GM12878 (cell line): ENCODE results near the gene FBXO17. TPM values are rescaled to one million over a fixed set of nuclear protein-coding genes. Genes with fewer than 3 reads are reported as not detected.

Experiments used
- BCLAF1 ChIP-seq: fragments of 450-650 bp; IDR thresholded peaks from 2 replicates; pipeline ENCODE4 v1.6.1; 2017; ENCODE audit warnings: antibody characterized with exemption, mild to moderate bottlenecking, moderate library complexity
- CEBPB ChIP-seq, 2 experiments: fragments of 150-350 bp in 1 of 2; IDR thresholded peaks; 2 replicates each; pipeline ENCODE4 v1.6.1; 2012 to 2014; ENCODE audit warnings: low read depth in 2 of 2, low read length in 2 of 2, borderline replicate concordance in 1 of 2, inconsistent platforms in 1 of 2
- JUND ChIP-seq: IDR thresholded peaks from 2 replicates; pipeline ENCODE4 v1.6.1; 2012; ENCODE audit warnings: low read depth, mild to moderate bottlenecking, low read length, improper control_type of control experiment, moderate library complexity
- KLF5 ChIP-seq: fragments of 450-650 bp; IDR thresholded peaks from 2 replicates; pipeline ENCODE4 v1.6.1; 2014; ENCODE audit warnings: mild to moderate bottlenecking; ENCODE audit not compliant: partially characterized antibody
- NFYA ChIP-seq: IDR thresholded peaks from 2 replicates; pipeline ENCODE4 v1.6.1; 2011; ENCODE audit warnings: low read depth, mild to moderate bottlenecking, low read length, improper control_type of control experiment, borderline replicate concordance
- STAT3 ChIP-seq: IDR thresholded peaks from 2 replicates; pipeline ENCODE4 v1.6.1; 2011; ENCODE audit warnings: low read depth, low read length, improper control_type of control experiment
- TARDBP ChIP-seq: IDR thresholded peaks from 2 replicates; pipeline ENCODE4 v1.6.1; 2016; ENCODE audit warnings: borderline replicate concordance
- ZBTB33 ChIP-seq: fragments of 450-650 bp; IDR thresholded peaks from 2 replicates; pipeline ENCODE4 v1.6.1; 2017; ENCODE audit warnings: mild to moderate bottlenecking
- polyA plus RNA-seq, 11 experiments: library from polyadenylated mRNA; depleted of rRNA in 4 of 11; unstranded in 6 of 11; stranded (reverse) in 5 of 11; fragments of >200 nt; fragmentation: Nextera tagmentation in 4 of 11; fragmentation: Illumina TruSeq in 1 of 11; extraction: Ambion mirVana in 4 of 11; extraction: Trizol in 1 of 11; gene quantifications; 1 replicate in 1 of 11; 2 replicates in 10 of 11; pipeline versions ENCODE4 v1.2.1 to v1.2.3, GENCODE V29; 2011 to 2016; ENCODE audit warnings: inconsistent platforms in 2 of 11, missing spikeins in 2 of 11, low read depth in 1 of 11
- total RNA-seq, 4 experiments: library from RNA; depleted of rRNA in 3 of 4; stranded (reverse); fragments of >200 nt in 3 of 4; fragmentation: Illumina TruSeq in 1 of 4; extraction: Trizol in 1 of 4; gene quantifications; 2 replicates each; pipeline versions ENCODE4 v1.2.1 to v1.2.3, GENCODE V29; 2013 to 2021
- TF ChIP-seq, protein P1 (sequence below): IDR thresholded peaks from 2 replicates; pipeline ENCODE4 v1.6.1; 2012; ENCODE audit warnings: improper control_type of control experiment, low read depth, low read length; ENCODE audit not compliant: insufficient replicate concordance

The FBXO17 gene
- total and polyA plus RNA-seq, 10 of the 15 experiments (the other 5 are each of a cell fraction or from before 2014, with no cell fraction given): 2.2 to 11.1 (median 5.3) TPM

DNA sequence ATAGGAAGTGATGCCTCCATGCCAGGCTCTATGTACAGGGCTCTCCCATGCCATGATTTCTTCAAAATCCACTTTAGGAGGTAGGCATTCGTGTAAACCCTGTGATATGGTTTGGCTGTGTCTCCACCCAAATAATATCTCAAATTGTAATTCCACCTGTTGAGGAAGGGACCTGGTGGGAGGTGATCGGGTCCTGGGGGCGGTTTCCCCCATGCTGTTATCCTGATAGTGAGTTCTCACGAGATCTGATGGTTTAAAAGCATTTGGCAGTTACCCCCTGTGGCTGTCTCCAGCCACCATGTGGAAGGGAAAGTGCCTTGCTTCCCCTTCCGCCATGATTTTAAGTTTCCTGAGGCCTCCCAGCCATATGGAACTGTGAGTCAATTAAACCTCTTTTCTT, 53.1 kb downstream of the FBXO17 start (continued):
- no peak for TF ChIP-seq ZBTB33
- TF ChIP-seq KLF5: no peak
- no peak for TF ChIP-seq JUND
- no peak for TF ChIP-seq NFYA
- no peak for TF ChIP-seq CEBPB (IDR thresholded peaks at IDR 0.05; ENCODE audit: borderline replicate concordance in 1 of 2, low read depth in 2 of 2, low read length in 2 of 2)
- TF ChIP-seq, protein P1, sequence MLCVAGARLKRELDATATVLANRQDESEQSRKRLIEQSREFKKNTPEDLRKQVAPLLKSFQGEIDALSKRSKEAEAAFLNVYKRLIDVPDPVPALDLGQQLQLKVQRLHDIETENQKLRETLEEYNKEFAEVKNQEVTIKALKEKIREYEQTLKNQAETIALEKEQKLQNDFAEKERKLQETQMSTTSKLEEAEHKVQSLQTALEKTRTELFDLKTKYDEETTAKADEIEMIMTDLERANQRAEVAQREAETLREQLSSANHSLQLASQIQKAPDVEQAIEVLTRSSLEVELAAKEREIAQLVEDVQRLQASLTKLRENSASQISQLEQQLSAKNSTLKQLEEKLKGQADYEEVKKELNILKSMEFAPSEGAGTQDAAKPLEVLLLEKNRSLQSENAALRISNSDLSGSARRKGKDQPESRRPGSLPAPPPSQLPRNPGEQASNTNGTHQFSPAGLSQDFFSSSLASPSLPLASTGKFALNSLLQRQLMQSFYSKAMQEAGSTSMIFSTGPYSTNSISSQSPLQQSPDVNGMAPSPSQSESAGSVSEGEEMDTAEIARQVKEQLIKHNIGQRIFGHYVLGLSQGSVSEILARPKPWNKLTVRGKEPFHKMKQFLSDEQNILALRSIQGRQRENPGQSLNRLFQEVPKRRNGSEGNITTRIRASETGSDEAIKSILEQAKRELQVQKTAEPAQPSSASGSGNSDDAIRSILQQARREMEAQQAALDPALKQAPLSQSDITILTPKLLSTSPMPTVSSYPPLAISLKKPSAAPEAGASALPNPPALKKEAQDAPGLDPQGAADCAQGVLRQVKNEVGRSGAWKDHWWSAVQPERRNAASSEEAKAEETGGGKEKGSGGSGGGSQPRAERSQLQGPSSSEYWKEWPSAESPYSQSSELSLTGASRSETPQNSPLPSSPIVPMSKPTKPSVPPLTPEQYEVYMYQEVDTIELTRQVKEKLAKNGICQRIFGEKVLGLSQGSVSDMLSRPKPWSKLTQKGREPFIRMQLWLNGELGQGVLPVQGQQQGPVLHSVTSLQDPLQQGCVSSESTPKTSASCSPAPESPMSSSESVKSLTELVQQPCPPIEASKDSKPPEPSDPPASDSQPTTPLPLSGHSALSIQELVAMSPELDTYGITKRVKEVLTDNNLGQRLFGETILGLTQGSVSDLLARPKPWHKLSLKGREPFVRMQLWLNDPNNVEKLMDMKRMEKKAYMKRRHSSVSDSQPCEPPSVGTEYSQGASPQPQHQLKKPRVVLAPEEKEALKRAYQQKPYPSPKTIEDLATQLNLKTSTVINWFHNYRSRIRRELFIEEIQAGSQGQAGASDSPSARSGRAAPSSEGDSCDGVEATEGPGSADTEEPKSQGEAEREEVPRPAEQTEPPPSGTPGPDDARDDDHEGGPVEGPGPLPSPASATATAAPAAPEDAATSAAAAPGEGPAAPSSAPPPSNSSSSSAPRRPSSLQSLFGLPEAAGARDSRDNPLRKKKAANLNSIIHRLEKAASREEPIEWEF: no peak
- TF ChIP-seq BCLAF1: no peak
- no peak for TF ChIP-seq TARDBP
- no peak for TF ChIP-seq STAT3
